ENCODE data around the gene AP4S1.
A peak's percentile ranks its signal among the peaks of the same experiment; 100 is the strongest.
"Not testable (repeated sequence)": the region's sequence is repeated elsewhere in the genome, so short reads cannot be mapped to it uniquely, and the experiment has no call there.

AP4S1 gene, protein sequence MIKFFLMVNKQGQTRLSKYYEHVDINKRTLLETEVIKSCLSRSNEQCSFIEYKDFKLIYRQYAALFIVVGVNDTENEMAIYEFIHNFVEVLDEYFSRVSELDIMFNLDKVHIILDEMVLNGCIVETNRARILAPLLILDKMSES

DNA sequence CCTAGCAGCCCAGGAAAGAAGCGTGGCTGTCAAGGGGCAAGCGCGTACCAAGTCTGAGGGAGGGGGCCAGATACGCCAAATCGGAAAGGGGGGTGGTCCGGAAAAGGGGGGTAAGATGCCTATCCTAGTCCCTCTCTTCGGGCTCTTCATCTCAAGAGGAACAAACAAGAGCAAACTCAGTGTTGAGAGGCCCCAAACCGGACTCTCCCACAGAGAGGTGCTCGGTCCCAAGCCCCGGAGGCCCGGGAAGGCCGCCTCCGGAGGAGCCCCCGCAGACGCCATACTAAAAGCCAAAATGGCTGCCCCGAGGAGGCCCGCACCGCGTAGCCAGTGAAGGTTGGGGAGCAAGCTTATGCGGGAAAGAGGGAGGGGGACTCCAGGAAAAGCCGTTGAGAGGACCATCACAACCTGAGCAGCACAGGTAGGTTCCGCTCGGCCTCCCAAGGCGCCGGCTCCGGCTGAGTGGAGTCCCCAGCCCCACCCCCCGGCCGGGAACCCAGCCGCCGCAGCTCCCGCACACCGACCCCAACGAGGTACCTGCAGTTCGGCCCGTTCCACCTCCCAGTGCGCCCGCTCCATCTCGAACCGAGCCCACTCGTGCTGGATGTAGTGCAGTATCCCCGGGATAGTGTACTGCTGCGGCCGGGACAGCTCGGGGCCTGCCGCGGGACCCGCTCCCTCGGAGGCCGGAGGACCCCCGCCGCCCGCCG, at the start of gene AP4S1:
Gene AP4S1 (plus strand): TSS at position 283 of the 710 bp plus-strand sequence. CDS start 40,548 bp downstream, outside the sequence.
- peak; percentile 32 for DNase-seq (ENCODE audit: low spot score)

DNA sequence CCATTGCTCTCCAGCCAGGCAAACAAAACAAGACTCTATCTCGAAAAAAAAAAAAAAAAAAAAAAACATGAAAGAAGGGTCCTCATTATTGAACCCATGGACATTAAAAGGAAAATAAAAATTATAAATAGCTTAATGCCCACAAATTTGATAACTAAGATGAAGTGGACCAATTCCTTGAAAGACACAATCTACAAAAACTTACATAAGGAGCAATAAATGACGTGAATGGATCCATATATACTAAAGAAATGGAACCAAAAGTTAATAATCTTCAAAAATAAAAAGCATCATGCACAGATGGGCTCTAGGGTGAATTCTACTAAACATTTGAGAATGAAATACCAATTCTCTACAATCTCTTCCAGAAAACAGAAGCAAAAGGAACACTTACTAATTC, 47.7 kb upstream of the AP4S1 start:
- DNase-seq (ENCODE audit: low spot score): no peak

DNA sequence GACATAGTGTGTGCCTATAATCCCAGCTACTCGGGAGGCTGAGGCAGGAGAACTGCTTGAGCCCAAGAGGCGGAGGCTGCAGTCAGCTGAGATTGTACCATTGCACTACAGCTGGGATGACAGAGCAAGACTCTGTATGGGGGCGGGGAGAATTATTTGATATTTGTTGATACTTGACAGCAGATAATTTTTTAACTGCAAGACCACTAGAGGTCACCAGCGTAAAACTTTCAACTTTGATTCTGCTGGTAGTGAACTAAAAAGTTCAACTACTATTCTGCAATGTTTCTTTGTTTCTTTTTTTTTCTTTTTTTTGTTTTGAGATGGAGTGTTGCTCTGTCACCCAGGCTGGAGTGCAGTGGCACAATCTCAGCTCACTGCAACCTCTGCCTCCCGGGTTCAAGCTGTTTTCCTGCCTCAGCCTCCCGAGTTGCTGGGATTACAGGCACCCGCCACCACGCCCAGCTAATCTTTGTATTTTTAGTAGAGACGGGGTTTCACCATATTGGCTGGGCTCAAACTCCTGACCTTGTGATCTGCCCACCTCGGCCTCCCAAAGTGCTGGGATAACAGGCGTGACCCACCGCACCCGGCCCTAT, 45.2 kb upstream of the AP4S1 start:
- DNase-seq (ENCODE audit: low spot score): peak; percentile 70

DNA sequence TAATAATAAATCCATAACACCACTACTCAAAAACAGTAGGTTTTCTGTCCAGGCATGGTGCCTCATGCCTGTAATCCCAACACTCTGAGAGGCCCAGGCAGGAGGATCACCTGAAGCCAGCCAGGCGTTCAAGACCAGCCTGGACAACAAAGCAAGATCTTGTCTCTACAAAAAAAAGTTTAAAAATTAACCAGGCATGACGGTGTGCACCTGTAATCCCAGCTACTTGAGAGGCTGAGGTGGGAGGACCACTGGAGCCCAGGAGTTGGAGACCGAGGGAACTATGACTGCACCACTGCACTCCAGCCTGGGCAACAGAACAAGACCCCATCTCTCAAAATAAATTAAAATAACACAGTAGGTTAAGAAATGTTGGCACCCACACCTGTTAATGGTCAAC, 44.5 kb upstream of the AP4S1 start:
- no peak for DNase-seq (ENCODE audit: low spot score)

DNA sequence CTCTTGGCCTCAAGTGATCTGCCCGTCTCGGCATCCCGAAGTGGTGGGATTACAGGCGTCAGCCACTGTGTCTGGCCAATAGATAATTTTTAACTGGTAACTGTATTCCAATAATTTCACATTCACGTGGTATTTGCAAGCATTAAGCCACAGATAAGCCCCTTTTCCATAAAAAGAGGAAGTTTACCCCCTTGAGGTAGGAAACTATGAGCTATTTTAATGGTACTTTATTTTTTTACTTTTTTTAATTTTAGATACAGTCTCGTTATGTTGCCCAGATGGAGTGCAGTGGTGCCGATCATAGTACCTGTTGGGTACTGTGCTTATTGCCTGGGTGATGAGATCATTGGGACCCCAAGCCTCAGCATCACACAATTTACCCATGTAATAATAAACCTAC, 42.9 kb upstream of the AP4S1 start:
- DNase-seq (ENCODE audit: low spot score): no peak

DNA sequence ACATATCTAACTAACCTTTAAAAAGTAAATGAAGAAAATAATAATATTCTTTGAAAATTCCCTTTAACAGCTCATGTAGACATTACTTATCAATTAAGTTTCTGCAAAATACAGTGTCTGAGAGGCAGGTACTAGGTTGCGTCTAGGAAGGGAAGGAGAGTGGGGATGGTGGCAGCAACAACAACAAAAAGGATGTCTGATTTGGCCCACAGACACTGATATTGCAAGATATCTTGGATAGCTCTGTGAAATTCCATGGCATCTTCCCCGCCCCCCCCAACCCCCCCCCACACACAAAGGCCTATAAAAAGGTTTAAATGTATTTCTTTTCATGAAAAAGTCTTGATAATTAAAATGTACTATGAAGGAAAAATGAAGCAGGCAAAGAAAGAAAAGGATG, 41.6 kb upstream of the AP4S1 start:
- DNase-seq (ENCODE audit: low spot score): no peak

DNA sequence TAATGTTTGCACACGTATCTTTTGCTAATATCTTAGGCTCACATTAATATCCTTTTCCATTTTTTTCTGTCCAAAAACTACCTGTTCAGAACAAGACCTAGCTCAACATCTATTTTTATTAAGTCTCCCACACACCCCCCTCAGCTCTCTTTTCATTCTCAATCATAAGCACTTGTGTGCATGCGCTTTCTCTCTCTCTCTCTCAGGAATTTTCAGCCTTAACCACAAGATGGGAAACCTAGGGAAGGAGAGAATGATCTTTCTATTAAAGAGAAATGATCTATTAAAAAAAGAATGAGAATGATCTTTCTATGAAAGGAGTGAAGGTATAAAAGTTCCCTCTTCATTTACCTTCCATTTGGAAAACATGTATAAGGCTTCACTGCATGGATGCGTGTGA, 39.7 kb upstream of the AP4S1 start:
- no peak for DNase-seq (ENCODE audit: low spot score)

DNA sequence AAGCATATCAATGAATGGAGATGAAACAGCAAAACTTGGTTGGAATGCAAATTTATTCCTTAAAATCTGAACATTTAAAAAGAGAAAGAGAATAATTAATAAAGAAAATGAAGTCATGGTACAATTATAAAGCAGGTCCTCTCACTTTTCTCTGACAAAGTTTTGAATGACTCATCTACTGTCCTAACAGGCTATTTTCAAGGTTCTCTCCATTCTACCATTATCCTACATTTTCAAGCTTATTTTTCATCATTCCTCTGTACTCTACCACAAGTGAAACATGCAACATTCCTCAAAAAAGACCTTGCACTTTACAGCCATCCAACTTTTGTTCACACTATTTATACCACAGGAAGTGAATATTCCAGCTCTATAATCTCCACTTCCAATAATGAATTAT, 36.9 kb upstream of the AP4S1 start:
- DNase-seq (ENCODE audit: low spot score): no peak

DNA sequence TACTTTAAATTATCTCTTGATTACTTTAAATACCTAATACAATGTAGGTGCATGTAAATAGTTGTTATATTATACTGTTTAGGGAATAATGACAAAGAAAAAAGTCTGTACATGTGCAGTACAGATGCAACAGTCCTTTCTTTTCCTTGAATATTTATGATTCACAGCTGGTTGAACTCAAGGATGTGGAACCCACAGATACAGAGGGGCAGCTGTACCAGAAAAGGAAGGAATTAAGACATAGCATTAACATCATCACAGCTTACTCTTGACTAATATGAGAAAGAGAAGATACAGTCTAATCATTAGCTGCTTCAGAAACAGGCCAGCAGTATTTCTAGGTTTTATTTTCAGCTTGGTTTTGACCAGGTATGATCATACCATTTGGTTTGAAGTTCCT, 34.7 kb upstream of the AP4S1 start:
- DNase-seq (ENCODE audit: low spot score): no peak

DNA sequence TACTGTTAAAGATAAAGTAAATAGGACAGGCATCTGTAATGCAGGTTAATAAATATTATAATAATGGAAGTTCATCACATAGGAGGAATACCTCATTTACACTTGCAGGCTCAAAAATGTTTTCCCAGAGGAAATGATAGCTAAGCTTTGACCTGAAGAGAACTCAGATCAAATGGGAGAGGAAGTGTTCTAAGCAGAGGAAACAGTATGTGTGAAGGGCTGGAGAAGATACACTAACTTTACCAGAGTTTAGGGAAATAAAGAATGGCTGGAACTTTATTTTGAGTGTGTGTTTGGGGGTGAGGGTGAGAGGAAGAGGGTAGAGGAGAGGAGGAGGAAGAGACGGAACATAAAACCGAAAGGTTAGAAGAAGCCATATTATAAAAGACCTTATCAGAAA, 34.0 kb upstream of the AP4S1 start:
- DNase-seq (ENCODE audit: low spot score): no peak

DNA sequence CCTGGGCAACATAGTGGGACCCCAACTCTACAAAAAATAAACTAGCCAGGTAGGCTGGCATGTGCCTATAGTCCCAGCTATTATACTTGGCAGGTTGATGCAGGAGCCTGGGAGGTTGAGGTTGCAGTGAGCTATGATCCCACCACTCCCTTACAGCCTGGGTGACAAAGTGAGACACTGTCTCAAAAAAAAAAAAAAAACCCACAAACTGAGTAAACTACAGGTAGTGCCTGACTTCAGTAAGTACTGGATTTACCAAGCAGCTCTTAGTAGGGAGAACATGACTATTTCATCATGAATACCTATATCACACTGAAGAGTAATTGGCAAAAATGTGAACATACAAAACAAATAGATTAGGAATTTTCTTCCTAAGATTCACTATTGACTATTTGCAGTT, 32.4 kb upstream of the AP4S1 start:
- DNase-seq (ENCODE audit: low spot score): no peak

DNA sequence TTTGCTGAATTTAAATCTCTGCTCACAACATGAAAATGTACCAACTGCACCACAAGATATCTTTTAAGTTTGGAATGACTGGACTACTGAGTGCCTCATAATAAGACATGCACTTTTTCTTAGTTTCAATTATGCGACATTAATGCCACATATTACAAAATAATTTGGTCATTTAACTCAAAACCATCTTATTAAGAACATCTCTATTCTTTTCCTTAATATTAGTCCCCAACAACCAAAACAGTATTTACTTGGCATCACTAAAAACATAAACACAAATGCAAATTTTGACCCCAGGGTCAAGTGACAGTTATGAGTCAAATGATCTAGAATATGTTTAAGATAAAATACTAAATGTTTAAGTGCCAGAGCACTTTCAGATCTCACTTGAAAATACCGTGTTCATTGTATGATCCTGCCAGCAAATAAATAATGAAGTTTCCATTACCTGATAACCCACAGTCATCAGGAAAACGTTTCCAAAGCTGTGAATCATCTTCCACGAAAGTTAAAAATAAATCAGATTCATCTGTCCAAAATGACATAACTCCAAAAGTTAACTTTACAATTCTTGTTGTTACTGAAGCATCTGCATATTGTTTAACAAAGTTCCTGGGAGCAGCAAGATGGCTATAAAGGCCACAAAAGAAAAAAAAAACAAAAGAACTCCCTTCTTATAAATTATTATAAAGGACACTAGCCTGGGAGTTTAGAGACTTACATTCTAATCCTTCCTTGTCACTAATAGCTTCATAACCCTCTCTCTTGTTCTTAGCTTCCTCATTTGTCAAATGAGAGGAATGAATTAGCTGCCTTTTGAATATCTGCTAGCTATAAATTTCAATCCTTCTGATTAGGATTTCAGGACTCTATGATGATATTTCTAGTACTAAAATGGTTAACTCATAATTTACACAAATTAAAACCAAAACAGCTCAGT, 30.5 kb upstream of the AP4S1 start:
- no peak for DNase-seq (ENCODE audit: low spot score)

DNA sequence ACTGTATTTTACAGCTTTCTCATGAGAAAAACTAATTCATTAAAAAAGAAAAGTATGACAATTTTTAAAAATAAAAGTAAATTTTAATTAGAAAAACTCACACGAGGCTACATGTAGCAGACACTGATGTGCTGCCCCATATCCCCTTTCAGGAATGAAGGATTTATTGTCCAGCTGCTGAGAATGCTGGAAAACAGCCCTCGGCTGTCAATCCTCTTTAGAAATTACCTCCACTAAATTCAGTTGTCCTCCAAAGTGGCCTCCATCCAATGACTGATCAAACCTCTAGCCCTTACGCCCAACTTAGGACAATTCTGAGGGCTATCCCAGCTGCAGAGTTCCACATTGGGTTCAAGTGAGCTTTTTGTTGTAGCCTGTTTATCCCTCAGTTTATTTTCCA, 29.8 kb upstream of the AP4S1 start:
- no peak for DNase-seq (ENCODE audit: low spot score)

DNA sequence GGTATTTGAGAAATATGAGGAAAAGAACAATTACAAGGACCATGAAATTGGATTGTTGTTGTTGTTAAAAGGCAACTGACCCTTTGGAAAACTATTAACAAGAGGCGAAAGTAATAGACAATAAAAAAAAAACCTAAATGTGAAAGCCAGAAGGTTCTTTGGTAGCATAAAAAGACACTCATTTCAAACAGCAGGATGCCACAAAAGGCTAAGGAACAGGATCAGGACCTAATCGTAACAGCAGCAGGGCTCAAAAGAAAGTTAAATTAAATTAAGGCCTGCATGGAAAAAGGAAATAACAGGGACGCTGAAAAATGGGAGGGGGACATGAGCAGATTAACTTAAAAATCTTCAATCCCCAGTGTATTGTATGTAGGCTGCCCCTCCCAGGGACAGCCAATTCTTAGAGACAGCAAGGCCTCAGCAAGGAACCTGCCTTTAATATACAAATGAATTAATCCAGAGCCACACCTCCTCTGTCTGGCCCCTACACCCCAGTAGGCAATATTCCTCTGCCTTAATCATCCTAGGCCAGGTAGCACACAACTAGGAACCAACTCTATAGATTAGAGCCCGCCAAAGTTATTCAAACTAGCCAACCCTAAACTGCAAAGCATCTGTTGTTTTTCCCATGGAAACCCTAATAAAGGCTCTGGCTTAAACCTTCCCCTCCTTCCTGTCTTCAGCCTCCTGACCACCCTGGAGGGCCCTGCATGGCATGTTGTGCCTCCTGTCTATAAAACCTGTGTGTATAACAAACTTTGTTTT, 28.4 kb upstream of the AP4S1 start:
- no peak for DNase-seq (ENCODE audit: low spot score)

DNA sequence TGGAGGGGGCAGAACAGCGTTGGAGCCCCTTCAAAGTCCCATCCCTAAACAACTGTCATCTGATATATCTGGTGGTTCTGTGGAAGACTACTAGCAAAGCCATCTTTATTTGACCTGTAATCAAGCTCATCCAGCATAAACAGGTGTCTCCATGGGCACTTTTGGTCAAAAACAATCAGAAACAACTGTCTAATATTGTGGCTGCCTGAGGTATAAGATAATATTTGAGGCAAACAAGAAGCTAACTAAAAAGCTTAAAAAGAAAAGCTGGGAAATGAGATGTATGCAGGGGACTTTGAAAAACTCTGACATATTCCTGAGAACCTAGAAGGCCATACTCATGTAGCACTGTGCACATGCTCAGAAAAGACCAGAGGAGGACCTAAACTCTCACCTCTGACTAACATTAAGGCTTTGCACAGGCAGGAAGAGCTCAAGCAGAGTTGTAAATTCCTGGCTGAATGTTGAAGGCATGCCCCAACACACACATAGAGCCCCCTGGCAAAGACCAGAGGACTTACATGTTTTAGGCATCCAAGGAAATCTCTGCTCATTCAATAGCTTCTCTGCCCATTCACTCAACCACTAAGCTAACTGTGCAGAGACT, 27.2 kb upstream of the AP4S1 start:
- no peak for DNase-seq (ENCODE audit: low spot score)

DNA sequence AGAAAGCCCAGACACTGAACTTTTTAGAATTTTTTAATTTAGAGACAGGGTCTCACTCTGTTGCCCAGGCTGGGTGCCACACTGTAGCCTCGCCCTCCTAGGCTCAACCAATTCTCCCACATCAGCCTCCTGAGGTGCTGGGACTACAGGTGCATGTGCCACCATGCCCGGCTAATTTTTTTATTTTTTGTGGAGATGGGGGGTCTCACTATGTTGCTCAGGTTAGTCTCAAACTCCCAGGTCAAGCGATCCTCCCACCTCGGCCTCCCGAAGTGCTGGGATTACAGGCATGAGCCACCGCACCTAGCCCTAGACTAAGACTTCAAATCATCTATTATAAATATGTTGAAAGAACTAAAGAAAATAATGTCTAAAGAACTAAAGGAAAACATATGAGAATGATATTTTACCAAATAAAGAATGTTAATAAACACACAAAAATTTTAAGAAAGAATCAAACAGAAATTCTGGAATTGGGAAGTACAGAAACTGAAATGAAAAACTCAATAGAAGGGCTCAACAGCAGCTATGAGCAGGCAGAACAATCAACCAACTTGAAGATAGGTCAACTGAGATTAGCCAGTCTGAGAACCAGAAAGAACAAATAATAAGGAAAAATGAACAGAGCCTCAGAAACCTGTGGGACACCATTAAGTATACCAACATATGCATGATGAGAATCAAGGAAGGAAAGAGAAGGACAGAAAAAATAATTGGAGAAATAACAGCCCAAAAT, 26.2 kb upstream of the AP4S1 start:
- DNase-seq (ENCODE audit: low spot score): no peak

DNA sequence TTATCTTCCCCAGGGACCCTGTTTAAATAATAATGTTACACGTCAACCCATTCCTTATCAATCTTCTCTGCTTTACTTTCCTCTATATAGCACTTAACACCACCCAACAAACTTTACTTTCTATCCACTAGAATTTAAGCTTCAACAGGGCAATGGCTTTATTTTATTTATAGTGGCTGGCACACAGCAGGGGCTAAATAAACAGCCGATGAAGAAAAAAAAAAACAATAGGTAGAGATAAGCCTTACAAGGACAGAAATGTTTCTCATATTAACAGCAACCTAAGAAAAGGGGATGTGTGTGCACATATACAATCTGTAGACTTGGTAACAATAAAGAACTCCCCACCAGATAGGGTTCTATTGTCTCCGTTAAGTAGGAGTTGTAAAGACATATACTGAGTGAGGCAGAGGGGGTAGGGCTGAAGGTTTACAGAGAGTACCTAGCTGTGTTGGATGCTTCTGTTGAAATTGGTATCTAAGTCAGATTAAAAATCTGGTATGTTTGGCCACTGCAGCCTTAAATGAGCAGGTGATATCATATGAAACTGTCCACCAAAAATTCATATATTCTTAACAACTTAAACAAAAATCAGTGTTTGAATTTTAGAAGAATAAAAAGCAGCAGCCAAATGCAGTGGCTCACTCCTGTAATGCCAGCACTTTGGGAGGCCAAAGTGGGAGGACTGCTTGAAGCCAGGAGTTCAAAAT, 24.7 kb upstream of the AP4S1 start:
- DNase-seq (ENCODE audit: low spot score): no peak

DNA sequence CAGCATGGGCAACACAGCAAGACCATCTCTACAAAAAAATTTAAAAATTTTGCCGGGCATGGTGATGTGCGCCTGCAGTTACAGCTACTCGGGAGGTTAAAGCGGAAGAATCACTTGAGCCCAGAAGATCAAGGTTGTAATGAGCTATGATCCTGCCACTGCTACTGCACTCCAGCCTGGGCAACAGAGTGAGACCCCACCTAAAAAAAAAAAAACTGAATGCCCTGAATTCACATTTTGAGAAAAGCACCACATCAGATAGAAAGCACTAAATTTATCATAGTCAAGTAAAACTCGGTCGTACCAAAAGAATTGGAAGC, 24.1 kb upstream of the AP4S1 start:
- DNase-seq (ENCODE audit: low spot score): no peak

DNA sequence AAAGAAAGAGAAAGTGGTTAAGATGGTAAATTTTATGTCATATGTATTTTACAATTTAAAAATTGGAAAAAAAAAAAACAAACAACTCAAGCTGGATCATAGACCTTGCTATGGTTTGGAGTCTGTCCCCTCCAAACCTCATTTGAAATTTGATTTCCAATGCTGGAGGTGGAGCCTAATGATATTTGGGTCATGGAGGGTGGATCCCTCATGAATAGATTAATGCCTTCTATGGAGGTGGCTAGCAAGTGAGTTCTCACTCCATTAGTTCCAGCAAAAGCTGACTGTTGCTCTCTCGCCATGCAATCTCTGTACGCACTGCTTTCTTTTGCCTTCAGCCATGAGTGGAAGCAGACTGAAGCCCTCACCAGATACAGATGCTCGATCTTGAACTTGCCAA, 22.2 kb upstream of the AP4S1 start:
- no peak for DNase-seq (ENCODE audit: low spot score)

DNA sequence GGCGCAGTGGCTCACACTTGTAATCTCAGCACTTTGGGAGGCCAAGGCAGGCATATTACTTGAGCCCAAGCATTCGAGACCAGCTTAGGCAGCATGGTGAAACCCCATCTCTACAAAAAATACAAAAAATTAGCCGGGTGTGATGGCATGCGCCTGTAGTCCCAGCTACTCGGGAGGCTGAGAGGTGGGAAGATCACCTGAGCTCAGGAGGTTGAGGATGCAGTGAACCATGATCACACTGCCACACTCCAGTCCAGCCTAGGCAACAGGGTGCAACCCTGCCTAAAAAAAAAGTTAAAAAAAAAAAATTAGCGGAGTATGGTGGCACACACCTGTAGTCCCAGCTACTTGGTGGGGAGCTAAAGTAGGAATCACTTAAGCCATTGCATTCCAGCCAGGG, 21.4 kb upstream of the AP4S1 start:
- not testable (repeated sequence) for DNase-seq (ENCODE audit: low spot score)

All from CD4-positive, alpha-beta T cell treated with Interleukin-15 for 4 hours (primary cell).